A673 (cell line): ENCODE measurements around the gene IL1RAPL2.

Experiments used
- EZH2 ChIP-seq: fragments of 200-600 bp; sonication (generic); IDR thresholded peaks from 2 replicates; pipeline ENCODE4 v1.6.1; 2017; ENCODE audit warnings: borderline replicate concordance, low read depth, mild to moderate bottlenecking, mixed read lengths, antibody characterized with exemption, low read length; ENCODE audit not compliant: poor library complexity, severe bottlenecking
- TF ChIP-seq, protein P1 (sequence below): fragments of 300-800, 200-600 bp; sonication (generic); conservative IDR thresholded peaks from 2 replicates; pipeline ENCODE4 v1.5.1; 2017; ENCODE audit warnings: low read depth, mild to moderate bottlenecking, antibody characterized with exemption, low read length, moderate library complexity, mixed read lengths

DNA sequence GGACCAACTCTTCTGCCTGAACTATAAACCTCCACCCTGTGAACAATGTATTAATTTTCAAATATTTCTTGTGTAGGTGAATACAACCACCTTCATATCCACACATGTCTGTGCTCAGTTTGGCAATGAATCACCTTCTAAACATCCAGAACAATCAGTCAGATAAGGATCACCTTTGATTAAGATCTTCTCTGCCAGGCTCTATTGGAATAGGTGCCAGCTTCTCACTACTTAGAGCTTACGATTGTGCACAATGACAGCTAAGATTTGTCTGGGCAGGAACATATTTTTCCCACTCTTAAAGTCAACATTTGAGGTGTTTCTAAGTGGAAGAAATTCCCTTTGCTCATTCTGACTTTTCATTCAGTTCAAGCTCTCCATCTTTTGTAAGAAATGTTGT is 237.2 kb downstream of the IL1RAPL2 start:
- TF ChIP-seq EZH2 = no peak
- TF ChIP-seq, protein P1, sequence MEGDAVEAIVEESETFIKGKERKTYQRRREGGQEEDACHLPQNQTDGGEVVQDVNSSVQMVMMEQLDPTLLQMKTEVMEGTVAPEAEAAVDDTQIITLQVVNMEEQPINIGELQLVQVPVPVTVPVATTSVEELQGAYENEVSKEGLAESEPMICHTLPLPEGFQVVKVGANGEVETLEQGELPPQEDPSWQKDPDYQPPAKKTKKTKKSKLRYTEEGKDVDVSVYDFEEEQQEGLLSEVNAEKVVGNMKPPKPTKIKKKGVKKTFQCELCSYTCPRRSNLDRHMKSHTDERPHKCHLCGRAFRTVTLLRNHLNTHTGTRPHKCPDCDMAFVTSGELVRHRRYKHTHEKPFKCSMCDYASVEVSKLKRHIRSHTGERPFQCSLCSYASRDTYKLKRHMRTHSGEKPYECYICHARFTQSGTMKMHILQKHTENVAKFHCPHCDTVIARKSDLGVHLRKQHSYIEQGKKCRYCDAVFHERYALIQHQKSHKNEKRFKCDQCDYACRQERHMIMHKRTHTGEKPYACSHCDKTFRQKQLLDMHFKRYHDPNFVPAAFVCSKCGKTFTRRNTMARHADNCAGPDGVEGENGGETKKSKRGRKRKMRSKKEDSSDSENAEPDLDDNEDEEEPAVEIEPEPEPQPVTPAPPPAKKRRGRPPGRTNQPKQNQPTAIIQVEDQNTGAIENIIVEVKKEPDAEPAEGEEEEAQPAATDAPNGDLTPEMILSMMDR = no peak
